Activated T-cell treated with anti-CD3 and anti-CD28 coated beads, Interleukin-2, amount 50 U/mL, for 24 hours (primary cell): ENCODE measurements around the gene EPHB1.

Experiments used
- DNase-seq: peaks from one replicate; pipeline ENCODE4 v3.0.0-alpha.2; 2020
- H3K27ac Mint-ChIP-seq: 2 replicates; pipeline ENCODE4 v1.8.0; 2020; ENCODE audit warnings: mild to moderate bottlenecking, mixed read lengths
- H3K27me3 Mint-ChIP-seq: 2 replicates; pipeline ENCODE4 v1.8.0; 2020; ENCODE audit warnings: mixed read lengths
- H3K36me3 Mint-ChIP-seq: 2 replicates; pipeline ENCODE4 v1.8.0; 2020; ENCODE audit warnings: low read depth, mixed read lengths
- H3K4me1 Mint-ChIP-seq: 2 replicates; pipeline ENCODE4 v1.8.0; 2020; ENCODE audit warnings: low read depth, mixed read lengths
- H3K4me3 Mint-ChIP-seq: 2 replicates; pipeline ENCODE4 v1.8.0; 2020; ENCODE audit warnings: mild to moderate bottlenecking, moderate library complexity, mixed read lengths
- H3K9me3 Mint-ChIP-seq: 2 replicates; pipeline ENCODE4 v1.8.0; 2020; ENCODE audit warnings: mixed read lengths

Gene EPHB1

GRCh38 chr3:135149707-135150681, 354.9 kb downstream of the EPHB1 start:
- no peak overlapping the region for H3K27ac Mint-ChIP-seq
- H3K9me3 Mint-ChIP-seq: no peaks in the 10 kb centered on the region
- no peak for DNase-seq
- no peaks in the 10 kb centered on the region for H3K4me1 Mint-ChIP-seq
- H3K27me3 Mint-ChIP-seq: no peaks in the 10 kb centered on the region
- no peaks in the 10 kb centered on the region for H3K36me3 Mint-ChIP-seq
- no peak overlapping the region for H3K4me3 Mint-ChIP-seq

DNA sequence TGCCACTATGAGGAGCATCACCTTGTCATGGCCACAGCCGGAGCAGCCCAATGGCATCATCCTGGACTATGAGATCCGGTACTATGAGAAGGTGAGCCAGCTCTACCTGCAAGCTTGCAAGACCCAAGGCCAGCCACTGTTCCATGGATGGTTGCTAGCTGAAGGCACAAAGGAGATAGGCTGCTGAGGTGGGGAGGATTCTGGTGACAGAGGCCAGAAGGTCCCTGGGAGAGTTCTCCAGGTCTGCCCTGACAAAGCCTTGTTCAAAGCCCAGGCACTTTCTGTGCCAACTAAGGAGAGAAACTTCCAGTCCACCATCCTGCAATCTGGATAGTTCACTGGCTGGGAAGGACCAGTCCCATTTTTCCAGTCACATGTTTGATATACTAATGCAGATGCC, 359.1 kb downstream of the EPHB1 start:
- H3K36me3 Mint-ChIP-seq: no peaks in the 10 kb centered on the region
- H3K4me3 Mint-ChIP-seq: no peak overlapping the region
- no peaks in the 10 kb centered on the region for H3K9me3 Mint-ChIP-seq
- no peak overlapping the region for H3K27ac Mint-ChIP-seq
- no peaks in the 10 kb centered on the region for H3K27me3 Mint-ChIP-seq
- no peak for DNase-seq
- H3K4me1 Mint-ChIP-seq: no peaks in the 10 kb centered on the region

- DNase-seq: no peak
- no peak overlapping the region for H3K27ac Mint-ChIP-seq
- H3K4me1 Mint-ChIP-seq: no peaks in the 10 kb centered on the region
These were observed 360.2 kb downstream of the EPHB1 start for GRCh38 chr3:135155228-135155627.

DNA sequence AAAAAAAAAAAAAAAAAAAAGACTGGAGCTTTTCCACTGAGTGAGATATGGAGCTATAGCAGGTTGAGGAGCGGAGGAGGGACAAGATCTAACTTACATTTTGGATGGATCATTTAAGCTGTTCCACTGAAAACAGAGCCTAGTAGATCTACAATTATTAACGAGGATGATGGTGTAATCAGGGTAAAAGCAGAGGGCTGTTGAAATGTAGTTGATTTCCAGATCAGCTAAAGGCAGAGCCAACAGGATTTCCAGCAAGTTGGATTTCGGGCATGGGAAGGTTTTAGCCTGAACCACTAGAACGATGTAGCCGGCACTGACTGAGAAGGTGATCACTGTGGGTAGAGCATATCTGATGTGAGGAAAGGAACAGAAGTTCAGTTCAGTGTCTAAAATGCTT, 360.7 kb downstream of the EPHB1 start:
- H3K4me3 Mint-ChIP-seq: no peak overlapping the region
- H3K27ac Mint-ChIP-seq: no peak overlapping the region
- no peaks in the 10 kb centered on the region for H3K4me1 Mint-ChIP-seq
- no peaks in the 10 kb centered on the region for H3K36me3 Mint-ChIP-seq
- no peaks in the 10 kb centered on the region for H3K27me3 Mint-ChIP-seq
- DNase-seq: no peak
- H3K9me3 Mint-ChIP-seq: no peaks in the 10 kb centered on the region

More at GRCh38 chr3:135155228-135155627, 360.2 kb downstream of the EPHB1 start:
- Mint-ChIP-seq H3K4me3 (no peak overlapping the region), H3K9me3 (no peaks in the 10 kb centered on the region), H3K27me3 (no peaks in the 10 kb centered on the region), H3K36me3 (no peaks in the 10 kb centered on the region)

- Mint-ChIP-seq H3K27ac (no peak overlapping the region), H3K36me3 (no peaks in the 10 kb centered on the region), H3K4me3 (no peak overlapping the region), H3K27me3 (no peaks in the 10 kb centered on the region), H3K4me1 (no peaks in the 10 kb centered on the region), H3K9me3 (no peaks in the 10 kb centered on the region)
- no peak for DNase-seq
These were observed 362.1 kb downstream of the EPHB1 start for GRCh38 chr3:135157045-135157740.

DNA sequence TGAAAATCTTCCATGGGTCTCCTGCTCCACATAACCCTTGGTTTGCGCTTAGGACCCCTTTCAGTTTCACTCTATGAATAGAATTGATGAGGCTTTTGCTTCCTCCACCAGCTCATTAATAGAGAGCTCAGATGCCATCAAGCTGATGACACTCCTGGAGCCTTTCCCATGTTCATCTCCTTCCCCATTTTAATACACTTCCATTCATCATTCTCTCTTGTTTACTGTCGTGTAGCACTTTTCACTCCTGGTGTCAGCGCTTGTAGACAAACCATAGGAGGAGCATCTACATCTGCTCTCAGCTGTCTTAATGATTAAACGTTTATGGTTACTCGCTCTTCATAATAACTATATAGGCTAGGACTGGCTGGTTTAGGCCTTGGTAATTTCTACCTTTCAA, 363.5 kb downstream of the EPHB1 start:
- no peak overlapping the region for H3K27ac Mint-ChIP-seq
- no peak overlapping the region for H3K4me3 Mint-ChIP-seq
- no peak for DNase-seq
- no peaks in the 10 kb centered on the region for H3K36me3 Mint-ChIP-seq
- no peaks in the 10 kb centered on the region for H3K27me3 Mint-ChIP-seq
- H3K4me1 Mint-ChIP-seq: no peaks in the 10 kb centered on the region
- H3K9me3 Mint-ChIP-seq: no peaks in the 10 kb centered on the region

DNA sequence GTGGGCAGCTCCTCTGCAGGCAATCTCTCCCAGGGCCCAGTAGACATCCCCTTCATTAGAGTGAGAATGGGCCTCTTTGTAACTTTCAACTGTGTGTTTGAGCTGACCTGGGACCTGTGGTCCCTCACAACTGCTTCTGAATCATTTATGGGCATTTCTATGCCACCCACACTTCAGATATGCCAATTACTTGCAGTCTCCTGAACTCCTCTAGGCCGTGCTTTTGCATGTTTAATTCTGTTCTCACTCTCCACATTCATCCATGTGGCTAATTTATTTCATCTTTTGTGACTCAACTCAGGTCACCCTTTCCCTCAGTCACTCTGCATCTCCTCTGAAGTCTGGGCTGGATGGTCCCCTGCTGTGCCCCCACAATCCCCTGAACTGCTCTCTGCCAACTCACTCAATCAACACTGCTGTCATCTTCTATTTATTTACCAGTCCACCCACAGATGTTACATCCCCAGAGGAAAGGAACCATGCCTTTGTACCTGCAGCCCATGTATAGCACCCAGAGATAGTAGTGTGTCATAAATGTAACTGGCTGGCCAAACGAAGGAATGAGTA, 364.7 kb downstream of the EPHB1 start:
- Mint-ChIP-seq H3K27me3 (no peaks in the 10 kb centered on the region), H3K9me3 (no peaks in the 10 kb centered on the region), H3K4me1 (no peaks in the 10 kb centered on the region), H3K4me3 (no peak overlapping the region), H3K36me3 (no peaks in the 10 kb centered on the region), H3K27ac (no peak overlapping the region)
- no peak for DNase-seq

GRCh38 chr3:135161425-135161824, 366.4 kb downstream of the EPHB1 start:
- no peaks in the 10 kb centered on the region for H3K4me1 Mint-ChIP-seq
- no peak for DNase-seq
- no peak overlapping the region for H3K27ac Mint-ChIP-seq
- no peaks in the 10 kb centered on the region for H3K36me3 Mint-ChIP-seq
- H3K27me3 Mint-ChIP-seq: no peaks in the 10 kb centered on the region
- no peak overlapping the region for H3K4me3 Mint-ChIP-seq
- H3K9me3 Mint-ChIP-seq: no peaks in the 10 kb centered on the region

GRCh38 chr3:135163701-135164100, 368.6 kb downstream of the EPHB1 start:
- H3K4me3 Mint-ChIP-seq: no peak overlapping the region
- DNase-seq: no peak
- no peaks in the 10 kb centered on the region for H3K4me1 Mint-ChIP-seq
- H3K27me3 Mint-ChIP-seq: no peaks in the 10 kb centered on the region
- no peaks in the 10 kb centered on the region for H3K36me3 Mint-ChIP-seq
- no peaks in the 10 kb centered on the region for H3K9me3 Mint-ChIP-seq
- H3K27ac Mint-ChIP-seq: no peak overlapping the region

- Mint-ChIP-seq H3K36me3 (no peaks in the 10 kb centered on the region), H3K9me3 (no peaks in the 10 kb centered on the region), H3K4me1 (no peaks in the 10 kb centered on the region), H3K27ac (no peak overlapping the region), H3K4me3 (no peak overlapping the region), H3K27me3 (no peaks in the 10 kb centered on the region)
- DNase-seq: no peak
These were observed 370.2 kb downstream of the EPHB1 start for GRCh38 chr3:135165260-135165659.

DNA sequence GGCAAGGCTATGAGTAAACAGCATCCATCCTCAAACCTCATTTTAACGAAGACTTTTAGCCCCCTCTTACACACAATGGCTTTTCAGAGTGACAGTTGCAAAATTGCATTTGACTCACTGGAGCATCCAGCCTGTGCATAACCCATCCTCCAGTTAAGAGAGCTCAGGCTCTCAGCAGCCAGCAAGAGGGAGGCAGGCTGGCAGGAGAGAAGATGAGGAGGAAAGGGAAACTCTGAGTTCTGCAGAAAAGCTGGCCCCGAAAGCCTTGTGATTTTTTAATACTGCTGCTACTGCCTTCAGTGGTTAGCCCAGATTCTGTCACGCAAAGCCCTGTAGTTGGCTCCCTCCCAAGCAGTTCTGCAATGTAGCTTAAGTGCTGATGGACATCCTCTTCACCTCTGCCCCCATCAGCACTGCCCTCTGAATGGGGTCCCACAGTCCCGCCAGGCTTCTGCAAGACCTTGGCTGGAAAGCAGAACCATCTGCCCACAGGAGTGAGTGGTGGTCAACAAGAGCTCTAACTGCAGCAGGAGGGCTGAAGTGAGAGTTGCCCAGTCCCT, 371.3 kb downstream of the EPHB1 start:
- no peak overlapping the region for H3K4me3 Mint-ChIP-seq
- no peaks in the 10 kb centered on the region for H3K36me3 Mint-ChIP-seq
- H3K9me3 Mint-ChIP-seq: no peaks in the 10 kb centered on the region
- no peak for DNase-seq
- no peaks in the 10 kb centered on the region for H3K27me3 Mint-ChIP-seq
- no peak overlapping the region for H3K27ac Mint-ChIP-seq
- no peaks in the 10 kb centered on the region for H3K4me1 Mint-ChIP-seq

- Mint-ChIP-seq H3K4me3 (no peak overlapping the region), H3K9me3 (peaks cover 1% of the 10 kb centered on the region), H3K27me3 (no peaks in the 10 kb centered on the region), H3K27ac (no peak overlapping the region), H3K4me1 (no peaks in the 10 kb centered on the region), H3K36me3 (no peaks in the 10 kb centered on the region)
- no peak for DNase-seq
These were observed 373.8 kb downstream of the EPHB1 start for GRCh38 chr3:135168822-135169221.

DNA sequence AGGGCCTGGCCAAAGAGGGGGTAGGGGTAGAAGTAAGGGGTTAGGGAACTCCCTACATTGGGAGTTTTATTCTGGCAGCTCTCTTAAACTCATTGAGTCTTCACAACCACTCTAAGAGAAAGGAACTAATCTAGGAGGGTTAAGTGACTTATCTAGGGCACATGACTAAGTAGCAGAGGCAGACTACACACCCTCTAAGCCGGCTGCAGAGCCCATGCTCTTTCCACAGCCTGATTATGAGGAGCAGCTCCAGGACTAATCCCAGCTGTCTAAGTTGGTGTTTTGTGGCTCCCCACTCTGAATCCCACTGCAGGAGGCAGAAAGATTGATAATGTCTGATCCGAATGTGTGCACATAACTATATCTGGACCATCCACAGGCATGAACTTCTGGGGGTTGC, 374.6 kb downstream of the EPHB1 start:
- no peak for DNase-seq
- Mint-ChIP-seq H3K4me1 (no peaks in the 10 kb centered on the region), H3K27me3 (no peaks in the 10 kb centered on the region), H3K4me3 (no peak overlapping the region), H3K36me3 (no peaks in the 10 kb centered on the region), H3K9me3 (peaks cover 1% of the 10 kb centered on the region), H3K27ac (no peak overlapping the region)

DNA sequence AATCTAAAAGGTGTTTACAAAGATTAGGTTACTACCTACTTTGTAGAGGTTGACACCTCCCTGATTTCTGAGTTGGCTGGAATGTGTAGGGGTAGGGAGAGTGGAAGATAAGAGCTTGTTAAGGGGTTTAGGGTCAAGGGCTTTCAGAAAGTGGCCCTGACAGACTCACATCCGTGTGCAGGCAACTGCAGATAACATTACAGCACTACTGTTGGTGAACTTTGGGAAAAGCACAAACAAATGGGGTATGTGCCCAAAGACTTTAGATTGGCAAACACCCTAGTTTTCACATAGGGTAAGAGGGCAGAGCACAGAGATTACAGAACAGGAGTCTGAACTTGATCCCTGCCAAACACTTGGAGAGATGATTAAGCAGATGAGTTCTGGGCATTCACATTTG, 375.7 kb downstream of the EPHB1 start:
- Mint-ChIP-seq H3K9me3 (peaks cover 1% of the 10 kb centered on the region), H3K4me3 (no peak overlapping the region), H3K27ac (no peak overlapping the region), H3K36me3 (no peaks in the 10 kb centered on the region), H3K27me3 (no peaks in the 10 kb centered on the region), H3K4me1 (no peaks in the 10 kb centered on the region)
- no peak for DNase-seq
